DOHH2 (cell line): ENCODE results near the gene CCL11.

Experiments
- EZH2phosphoT487 ChIP-seq: fragments of 200-600 bp; sonication (generic); IDR thresholded peaks from 2 replicates; pipeline ENCODE4 v1.6.1; 2017; ENCODE audit warnings: borderline replicate concordance, mild to moderate bottlenecking, antibody characterized with exemption, low read length, moderate library complexity, mixed read lengths
- TF ChIP-seq, protein P1 (sequence below): fragments of 200-600 bp; sonication (generic); IDR thresholded peaks from one replicate; pipeline ENCODE4 v1.5.1; 2014; ENCODE audit warnings: antibody characterized with exemption, mild to moderate bottlenecking, low read depth, low read length; ENCODE audit not compliant: poor library complexity, severe bottlenecking

DNA sequence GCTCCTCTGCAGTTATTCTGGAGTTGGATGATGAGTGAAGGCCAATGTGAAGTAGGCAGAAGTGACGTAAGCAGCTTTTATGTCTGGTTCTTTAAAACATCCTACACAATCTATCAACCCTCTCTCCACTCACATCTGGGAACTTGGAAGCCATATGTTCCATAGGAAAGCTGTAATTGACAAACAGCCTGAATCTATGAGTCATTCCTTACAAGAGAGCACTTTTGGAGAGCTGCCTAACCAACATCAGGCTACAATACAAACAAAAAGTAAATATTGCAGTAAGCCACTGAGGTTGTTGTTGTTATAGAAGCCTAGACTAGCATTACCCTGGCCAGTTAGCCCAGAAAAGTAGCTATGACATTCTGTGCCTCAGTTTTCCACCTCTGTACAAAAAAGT is 9.7 kb upstream of the CCL11 start:
- TF ChIP-seq, protein P1, sequence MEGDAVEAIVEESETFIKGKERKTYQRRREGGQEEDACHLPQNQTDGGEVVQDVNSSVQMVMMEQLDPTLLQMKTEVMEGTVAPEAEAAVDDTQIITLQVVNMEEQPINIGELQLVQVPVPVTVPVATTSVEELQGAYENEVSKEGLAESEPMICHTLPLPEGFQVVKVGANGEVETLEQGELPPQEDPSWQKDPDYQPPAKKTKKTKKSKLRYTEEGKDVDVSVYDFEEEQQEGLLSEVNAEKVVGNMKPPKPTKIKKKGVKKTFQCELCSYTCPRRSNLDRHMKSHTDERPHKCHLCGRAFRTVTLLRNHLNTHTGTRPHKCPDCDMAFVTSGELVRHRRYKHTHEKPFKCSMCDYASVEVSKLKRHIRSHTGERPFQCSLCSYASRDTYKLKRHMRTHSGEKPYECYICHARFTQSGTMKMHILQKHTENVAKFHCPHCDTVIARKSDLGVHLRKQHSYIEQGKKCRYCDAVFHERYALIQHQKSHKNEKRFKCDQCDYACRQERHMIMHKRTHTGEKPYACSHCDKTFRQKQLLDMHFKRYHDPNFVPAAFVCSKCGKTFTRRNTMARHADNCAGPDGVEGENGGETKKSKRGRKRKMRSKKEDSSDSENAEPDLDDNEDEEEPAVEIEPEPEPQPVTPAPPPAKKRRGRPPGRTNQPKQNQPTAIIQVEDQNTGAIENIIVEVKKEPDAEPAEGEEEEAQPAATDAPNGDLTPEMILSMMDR: no peak
- TF ChIP-seq EZH2phosphoT487: no peak
